Activated CD4-positive, alpha-beta T cell treated with anti-CD3 and anti-CD28 coated beads for 36 hours (primary cell): ENCODE results near the gene CCNL2. TPM values are rescaled to one million over a fixed set of nuclear protein-coding genes. Genes with fewer than 3 reads are reported as not detected.
"Not testable (repeated sequence)": the region's sequence is repeated elsewhere in the genome, so short reads cannot be mapped to it uniquely, and the experiment has no call there.

Experiments
- ATAC-seq: fragments of 200-7000 bp; cut with Tn5 transposase; one replicate; pipeline ENCODE4 v1.10.0; 2021; ENCODE audit warnings: mild to moderate bottlenecking, moderate library complexity
- CTCF ChIA-PET: fragments of 350-600 bp; sonication (Branson Sonifier 250); formaldehyde crosslinking; loops from one replicate; lab custom pipeline; 2021; ENCODE audit warnings: antibody characterized with exemption; lab: Charles Lee
- POLR2A ChIA-PET: fragments of 350-600 bp; sonication (Branson Sonifier 250); formaldehyde crosslinking; loops from one replicate; lab custom pipeline; 2021; ENCODE audit warnings: antibody characterized with exemption, inconsistent platforms; lab: Charles Lee
- DNase-seq: peaks from one replicate; pipeline ENCODE4 v3.0.0-alpha.2; 2020
- H3K27ac Mint-ChIP-seq: one replicate; pipeline ENCODE4 v1.8.0; 2021; ENCODE audit warnings: mixed read lengths
- H3K27me3 Mint-ChIP-seq: one replicate; pipeline ENCODE4 v1.8.0; 2021; ENCODE audit warnings: mixed read lengths
- H3K36me3 Mint-ChIP-seq: one replicate; pipeline ENCODE4 v1.8.0; 2021; ENCODE audit warnings: low read depth, mixed read lengths
- H3K4me1 Mint-ChIP-seq: one replicate; pipeline ENCODE4 v1.8.0; 2021; ENCODE audit warnings: mixed read lengths
- H3K4me3 Mint-ChIP-seq: one replicate; pipeline ENCODE4 v1.8.0; 2021; ENCODE audit warnings: mild to moderate bottlenecking, moderate library complexity, mixed read lengths
- H3K9me3 Mint-ChIP-seq: one replicate; pipeline ENCODE4 v1.8.0; 2021; ENCODE audit warnings: low read depth, mixed read lengths
- intact Hi-C, 2 experiments: fragments of 100-400 bp; cut with DNase I in 1 of 2; cut with micrococcal nuclease in 1 of 2; formaldehyde crosslinking; loops; one replicate each; pipeline versions ENCODE4 v1.14.2 to v1.15.1; 2022 to 2024; cut with DNase I, micrococcal nuclease
- total RNA-seq, 2 experiments: library from RNA; stranded (reverse); gene quantifications; one replicate each; pipeline ENCODE4 v1.2.3, GENCODE V29; 2021

CCNL2 gene
- total RNA-seq, 2 experiments from 2014 or later = 73.6 to 89.7 TPM

- ChIA-PET POLR2A (no interaction called here), CTCF (no interaction called here)
- no peak overlapping the region for H3K4me3 Mint-ChIP-seq
- no peak for ATAC-seq
- peaks cover 12% of the 10 kb centered on the region for H3K4me1 Mint-ChIP-seq
- no peak overlapping the region for H3K27ac Mint-ChIP-seq
- H3K36me3 Mint-ChIP-seq = no peaks in the 10 kb centered on the region
- DNase-seq = no peak
- H3K9me3 Mint-ChIP-seq = no peaks in the 10 kb centered on the region
- peaks cover 21% of the 10 kb centered on the region for H3K27me3 Mint-ChIP-seq
- intact Hi-C loops = no loop called here
These were observed 32.7 kb upstream of the CCNL2 start for GRCh38 chr1:1431845-1432273.

- intact Hi-C loops = no loop called here
- Mint-ChIP-seq H3K27ac (no peak overlapping the region), H3K4me3 (no peak overlapping the region), H3K4me1 (peaks cover 12% of the 10 kb centered on the region), H3K36me3 (no peaks in the 10 kb centered on the region), H3K27me3 (peaks cover 20% of the 10 kb centered on the region), H3K9me3 (no peaks in the 10 kb centered on the region)
- ATAC-seq = no peak
- CTCF ChIA-PET = interaction anchor here (1.0 to 1.6 kb wide), 2 partner anchors 23 to 32 kb away, joined by 3 read pairs; partner anchors contain the start of gene CCNL2
- no peak for DNase-seq
- POLR2A ChIA-PET = no interaction called here
These were observed 32.1 kb upstream of the CCNL2 start for GRCh38 chr1:1430992-1431844.

- ChIA-PET CTCF (interaction anchor here (1.0 to 1.6 kb wide), 2 partner anchors 23 to 31 kb away, joined by 3 read pairs; partner anchors contain the start of gene CCNL2), POLR2A (no interaction called here)
- Mint-ChIP-seq H3K27me3 (peaks cover 23% of the 10 kb centered on the region), H3K4me1 (peaks cover 12% of the 10 kb centered on the region), H3K4me3 (no peak overlapping the region), H3K9me3 (no peaks in the 10 kb centered on the region), H3K36me3 (no peaks in the 10 kb centered on the region), H3K27ac (no peak overlapping the region)
- ATAC-seq (no peak), DNase-seq (no peak)
- intact Hi-C loops = no loop called here
These were observed 31.2 kb upstream of the CCNL2 start for GRCh38 chr1:1430114-1430982.

- Mint-ChIP-seq H3K27ac (no peak overlapping the region), H3K27me3 (peaks cover 23% of the 10 kb centered on the region), H3K4me3 (no peak overlapping the region), H3K4me1 (peaks cover 7% of the 10 kb centered on the region), H3K36me3 (no peaks in the 10 kb centered on the region), H3K9me3 (no peaks in the 10 kb centered on the region)
- DNase-seq (no peak), ATAC-seq (no peak)
- ChIA-PET CTCF (interaction anchor here (1.6 to 1.7 kb wide), 2 partner anchors 22 to 58 kb away, joined by 3 to 4 read pairs; no protein-coding TSS in a partner anchor), POLR2A (no interaction called here)
- intact Hi-C loops = no loop called here
These were observed 30.5 kb upstream of the CCNL2 start for GRCh38 chr1:1429671-1430073.

GRCh38 chr1:1428967-1429366, 29.8 kb upstream of the CCNL2 start:
- H3K9me3 Mint-ChIP-seq, H3K4me1 Mint-ChIP-seq, H3K36me3 Mint-ChIP-seq, ATAC-seq, POLR2A ChIA-PET, H3K27ac Mint-ChIP-seq, DNase-seq, H3K4me3 Mint-ChIP-seq, intact Hi-C loops: not testable (repeated sequence)
- CTCF ChIA-PET = interaction anchor here (1.7 kb wide), 1 partner anchor 57 kb away, joined by 4 read pairs; no protein-coding TSS in a partner anchor
- H3K27me3 Mint-ChIP-seq = peaks cover 23% of the 10 kb centered on the region

GRCh38 chr1:1428174-1428573, 29.0 kb upstream of the CCNL2 start:
- H3K9me3 Mint-ChIP-seq = no peaks in the 10 kb centered on the region
- intact Hi-C loops = no loop called here
- ChIA-PET CTCF (interaction anchor here (1.7 kb wide), 1 partner anchor 57 kb away, joined by 4 read pairs; no protein-coding TSS in a partner anchor), POLR2A (no interaction called here)
- H3K4me3 Mint-ChIP-seq = no peak overlapping the region
- H3K27ac Mint-ChIP-seq = no peak overlapping the region
- DNase-seq (peak; percentile 6), ATAC-seq (no peak)
- H3K4me1 Mint-ChIP-seq = peaks cover 4% of the 10 kb centered on the region
- H3K27me3 Mint-ChIP-seq = peaks cover 23% of the 10 kb centered on the region
- H3K36me3 Mint-ChIP-seq = no peaks in the 10 kb centered on the region

- H3K4me1 Mint-ChIP-seq = peaks cover 4% of the 10 kb centered on the region
- H3K27ac Mint-ChIP-seq = no peak overlapping the region
- intact Hi-C loops = no loop called here
- ChIA-PET CTCF (no interaction called here), POLR2A (no interaction called here)
- no peak overlapping the region for H3K4me3 Mint-ChIP-seq
- H3K27me3 Mint-ChIP-seq = peaks cover 27% of the 10 kb centered on the region
- no peaks in the 10 kb centered on the region for H3K9me3 Mint-ChIP-seq
- DNase-seq (no peak), ATAC-seq (no peak)
- H3K36me3 Mint-ChIP-seq = no peaks in the 10 kb centered on the region
These were observed 28.6 kb upstream of the CCNL2 start for GRCh38 chr1:1427820-1428148.

GRCh38 chr1:1427106-1427819, 28.1 kb upstream of the CCNL2 start:
- ATAC-seq (peak; percentile 37), DNase-seq (peak; percentile 27)
- peaks cover 4% of the 10 kb centered on the region for H3K4me1 Mint-ChIP-seq
- ChIA-PET POLR2A (no interaction called here), CTCF (no interaction called here)
- intact Hi-C loops = no loop called here
- no peak overlapping the region for H3K4me3 Mint-ChIP-seq
- no peaks in the 10 kb centered on the region for H3K36me3 Mint-ChIP-seq
- peaks cover 26% of the 10 kb centered on the region for H3K27me3 Mint-ChIP-seq
- no peaks in the 10 kb centered on the region for H3K9me3 Mint-ChIP-seq
- H3K27ac Mint-ChIP-seq = no peak overlapping the region

- ChIA-PET POLR2A (no interaction called here), CTCF (no interaction called here)
- intact Hi-C loops = no loop called here
- Mint-ChIP-seq H3K4me1 (peaks cover 4% of the 10 kb centered on the region), H3K9me3 (no peaks in the 10 kb centered on the region), H3K27me3 (peaks cover 26% of the 10 kb centered on the region), H3K27ac (no peak overlapping the region), H3K36me3 (no peaks in the 10 kb centered on the region), H3K4me3 (no peak overlapping the region)
- ATAC-seq (peak; percentile 12), DNase-seq (peak; percentile 37)
These were observed 27.5 kb upstream of the CCNL2 start for GRCh38 chr1:1426496-1427105.

- H3K27me3 Mint-ChIP-seq = peaks cover 26% of the 10 kb centered on the region
- ChIA-PET CTCF (interaction anchor here (0.6 kb wide), 1 partner anchor 1213 kb away, joined by 3 read pairs; no protein-coding TSS in a partner anchor), POLR2A (no interaction called here)
- H3K4me3 Mint-ChIP-seq = no peak overlapping the region
- no peaks in the 10 kb centered on the region for H3K9me3 Mint-ChIP-seq
- peaks cover 4% of the 10 kb centered on the region for H3K4me1 Mint-ChIP-seq
- ATAC-seq (no peak), DNase-seq (peak; percentile 13)
- no peak overlapping the region for H3K27ac Mint-ChIP-seq
- intact Hi-C loops = no loop called here
- H3K36me3 Mint-ChIP-seq = no peaks in the 10 kb centered on the region
These were observed 26.8 kb upstream of the CCNL2 start for GRCh38 chr1:1425753-1426495.
